Astrocyte of the spinal cord (primary cell): ENCODE data around the gene SMIM29.
A peak's percentile ranks its signal among the peaks of the same experiment; 100 is the strongest.
"Not testable (repeated sequence)": the region's sequence is repeated elsewhere in the genome, so short reads cannot be mapped to it uniquely, and the experiment has no call there.

Experiments used
- DNase-seq: peaks from one replicate; pipeline ENCODE4 v3.0.0; 2011; ENCODE audit warnings: low read depth, low spot score
- H3K4me3 ChIP-seq: 2 replicates; pipeline ENCODE4 v1.5.1; 2011; ENCODE audit warnings: low read depth, mild to moderate bottlenecking, low read length, moderate library complexity
- CTCF ChIP-seq: IDR thresholded peaks from 2 replicates; pipeline ENCODE4 v1.5.1; 2012; ENCODE audit warnings: low read depth, mild to moderate bottlenecking, low read length, inconsistent platforms
- in situ Hi-C: cut with HindIII; loops from 2 replicates; pipeline ENCODE4 v1.10.0; 2017; ENCODE audit warnings: low sequenced_read_pairs

The SMIM29 gene

GRCh38 chr6:34267746-34268145 lies 18.9 kb upstream of the SMIM29 start:
- TF ChIP-seq CTCF: no peak
- in situ Hi-C loops: no loop called here
- no peak overlapping the region for H3K4me3 ChIP-seq
- DNase-seq: no peak

- DNase-seq, H3K4me3 ChIP-seq, in situ Hi-C loops: not testable (repeated sequence)
Measured at GRCh38 chr6:34263484-34263883, 14.7 kb upstream of the SMIM29 start.

- in situ Hi-C loops: no loop called here
- no peak for TF ChIP-seq CTCF
- no peak overlapping the region for H3K4me3 ChIP-seq
- no peak for DNase-seq
Measured at GRCh38 chr6:34260576-34261267, 11.9 kb upstream of the SMIM29 start.

GRCh38 chr6:34259529-34260069 lies 10.8 kb upstream of the SMIM29 start:
- in situ Hi-C loops: no loop called here

GRCh38 chr6:34252395-34252794 lies 3.6 kb upstream of the SMIM29 start:
- in situ Hi-C loops, DNase-seq, H3K4me3 ChIP-seq: not testable (repeated sequence)

More at GRCh38 chr6:34259529-34260069, 10.8 kb upstream of the SMIM29 start:
- H3K4me3 ChIP-seq: no peak overlapping the region
- no peak for TF ChIP-seq CTCF
- no peak for DNase-seq

- no peak for TF ChIP-seq CTCF
- no peak for DNase-seq
- peak overlapping the region; percentile 66 for H3K4me3 ChIP-seq
- in situ Hi-C loops: no loop called here
Measured at GRCh38 chr6:34249469-34250261, 859 bp upstream of the SMIM29 start.

GRCh38 chr6:34248198-34248726 lies 544 bp downstream of the SMIM29 start:
- DNase-seq: no peak
- in situ Hi-C loops: no loop called here
- peak overlapping the region; percentile 86 for H3K4me3 ChIP-seq
- no peak for TF ChIP-seq CTCF
